Panc1 (cell line): ENCODE results near the gene AGTPBP1. TPM values are rescaled to one million over a fixed set of nuclear protein-coding genes. Genes with fewer than 3 reads are reported as not detected.

ENCODE experiments used
- ATAC-seq: fragments of 200-7000 bp; cut with Tn5 transposase; 2 replicates; pipeline ENCODE4 v1.9.1; 2020; ENCODE audit warnings: mild to moderate bottlenecking, moderate library complexity
- BruUV-seq: library from RNA; stranded (reverse); fragments of 400-500 nt; replicated peaks from 2 replicates; lab custom pipeline; 2021; lab: Mats Ljungman, UMichigan
- CTCF ChIA-PET: fragments of 300-600 bp; sonication (Branson Sonifier 250); formaldehyde crosslinking; loops from one replicate; lab custom pipeline; 2022; ENCODE audit warnings: antibody characterized with exemption; lab: Charles Lee
- POLR2A ChIA-PET: fragments of 300-600 bp; sonication (Branson Sonifier 250); formaldehyde crosslinking; loops from one replicate; lab custom pipeline; 2022; ENCODE audit warnings: antibody characterized with exemption; lab: Charles Lee
- DNase-seq: peaks from one replicate; pipeline ENCODE4 v3.0.0-alpha.2; 2010; ENCODE audit warnings: low read depth, low spot score
- H3K27ac ChIP-seq: 2 replicates; pipeline ENCODE4 v1.5.1; 2011; ENCODE audit warnings: mild to moderate bottlenecking, low read length, inconsistent platforms
- H3K27me3 ChIP-seq: fragments of 200-500 bp; sonication (Bioruptor generic); 2 replicates; pipeline ENCODE4 v1.6.0; 2014; ENCODE audit warnings: low read length, inconsistent platforms; ENCODE audit not compliant: control insufficient read depth, insufficient read depth
- H3K36me3 ChIP-seq: fragments of 200-500 bp; sonication (Bioruptor generic); 2 replicates; pipeline ENCODE4 v1.5.1; 2014; ENCODE audit warnings: inconsistent platforms, mild to moderate bottlenecking, low read length, moderate library complexity; ENCODE audit not compliant: control insufficient read depth, insufficient read depth
- H3K4me1 ChIP-seq: 2 replicates; pipeline ENCODE4 v1.5.1; 2011; ENCODE audit warnings: inconsistent platforms, mild to moderate bottlenecking, low read length, moderate library complexity; ENCODE audit not compliant: control insufficient read depth, insufficient read depth
- H3K4me3 ChIP-seq, 2 experiments: 2 replicates each; pipeline ENCODE4 v1.5.1; 2011 to 2012; ENCODE audit warnings: low read depth in 2 of 2, low read length in 2 of 2, mild to moderate bottlenecking in 2 of 2, inconsistent platforms in 1 of 2, moderate library complexity in 1 of 2
- H3K9me3 ChIP-seq: fragments of 200-500 bp; sonication (Bioruptor generic); 2 replicates; pipeline ENCODE4 v1.5.1; 2014; ENCODE audit warnings: low read depth, mild to moderate bottlenecking, inconsistent platforms, low read length, moderate library complexity; ENCODE audit not compliant: control insufficient read depth, insufficient read depth
- POLR2AphosphoS5 ChIP-seq: IDR thresholded peaks from 2 replicates; pipeline ENCODE4 v1.6.1; 2012; ENCODE audit warnings: mild to moderate bottlenecking, low read depth, low read length, moderate library complexity
- SIN3A ChIP-seq: IDR thresholded peaks from 2 replicates; pipeline ENCODE4 v1.6.1; 2012; ENCODE audit warnings: low read depth, mild to moderate bottlenecking, low read length, moderate library complexity, borderline replicate concordance; ENCODE audit not compliant: insufficient read depth
- TCF7L2 ChIP-seq: IDR thresholded peaks from 2 replicates; pipeline ENCODE4 v1.6.1; 2011; ENCODE audit warnings: mild to moderate bottlenecking, low read depth, low read length, inconsistent platforms
- in situ Hi-C: cut with HindIII; loops from 2 replicates; pipeline ENCODE4 v1.10.0; 2016; ENCODE audit warnings: low sequenced_read_pairs, low pct_unique_long_range_greater_than_20kb
- intact Hi-C: fragments of 100-400 bp; cut with micrococcal nuclease; formaldehyde crosslinking; loops from one replicate; pipeline ENCODE4 v1.10.0; 2022; ENCODE audit not compliant: unreplicated experiment
- total RNA-seq: library from RNA; stranded (reverse); gene quantifications from one replicate; pipeline ENCODE4 v1.2.1, GENCODE V29; 2021; ENCODE audit not compliant: unreplicated experiment
- TF ChIP-seq, protein P1 (sequence below): fragments of 450-650 bp; IDR thresholded peaks from 2 replicates; pipeline ENCODE4 v1.5.1; 2017; ENCODE audit warnings: mild to moderate bottlenecking
- TF ChIP-seq, protein P2 (sequence below), 2 experiments: IDR thresholded peaks; 2 replicates each; pipeline ENCODE4 v1.6.1; 2011 to 2012; ENCODE audit warnings: low read depth in 2 of 2, control low read depth in 1 of 2, low read length in 1 of 2, mild to moderate bottlenecking in 1 of 2, moderate library complexity in 1 of 2; ENCODE audit not compliant: insufficient read depth in 1 of 2

Gene AGTPBP1
- total RNA-seq, 1 experiment from 2014 or later: 11.6 TPM

DNA sequence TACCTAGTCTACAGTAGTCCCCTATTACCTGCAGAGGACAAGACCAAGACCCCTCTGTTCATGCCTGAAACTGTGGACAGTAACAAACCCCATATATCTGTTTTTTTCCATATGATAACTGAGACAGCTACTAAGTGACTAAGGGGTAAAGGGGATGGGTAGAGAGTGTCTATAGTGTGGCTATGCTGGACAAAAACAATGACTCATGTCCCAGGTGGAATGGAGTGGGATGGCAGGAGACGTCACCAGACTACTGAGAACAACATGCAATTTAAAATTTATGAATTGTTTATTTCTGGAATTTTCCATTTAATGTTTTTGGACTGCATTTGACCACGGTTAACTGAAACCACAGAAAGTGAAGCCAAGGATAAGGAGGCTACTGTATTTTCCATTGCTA is 171.8 kb downstream of the AGTPBP1 start:
- intact Hi-C loops (no loop called here), in situ Hi-C loops (no loop called here)
- ATAC-seq: no peak
- BruUV-seq: no TSS peak
- TF ChIP-seq, protein P1, sequence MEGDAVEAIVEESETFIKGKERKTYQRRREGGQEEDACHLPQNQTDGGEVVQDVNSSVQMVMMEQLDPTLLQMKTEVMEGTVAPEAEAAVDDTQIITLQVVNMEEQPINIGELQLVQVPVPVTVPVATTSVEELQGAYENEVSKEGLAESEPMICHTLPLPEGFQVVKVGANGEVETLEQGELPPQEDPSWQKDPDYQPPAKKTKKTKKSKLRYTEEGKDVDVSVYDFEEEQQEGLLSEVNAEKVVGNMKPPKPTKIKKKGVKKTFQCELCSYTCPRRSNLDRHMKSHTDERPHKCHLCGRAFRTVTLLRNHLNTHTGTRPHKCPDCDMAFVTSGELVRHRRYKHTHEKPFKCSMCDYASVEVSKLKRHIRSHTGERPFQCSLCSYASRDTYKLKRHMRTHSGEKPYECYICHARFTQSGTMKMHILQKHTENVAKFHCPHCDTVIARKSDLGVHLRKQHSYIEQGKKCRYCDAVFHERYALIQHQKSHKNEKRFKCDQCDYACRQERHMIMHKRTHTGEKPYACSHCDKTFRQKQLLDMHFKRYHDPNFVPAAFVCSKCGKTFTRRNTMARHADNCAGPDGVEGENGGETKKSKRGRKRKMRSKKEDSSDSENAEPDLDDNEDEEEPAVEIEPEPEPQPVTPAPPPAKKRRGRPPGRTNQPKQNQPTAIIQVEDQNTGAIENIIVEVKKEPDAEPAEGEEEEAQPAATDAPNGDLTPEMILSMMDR: no peak
- TF ChIP-seq SIN3A (no peak), POLR2AphosphoS5 (no peak), TCF7L2 (no peak)
- TF ChIP-seq, protein P2, sequence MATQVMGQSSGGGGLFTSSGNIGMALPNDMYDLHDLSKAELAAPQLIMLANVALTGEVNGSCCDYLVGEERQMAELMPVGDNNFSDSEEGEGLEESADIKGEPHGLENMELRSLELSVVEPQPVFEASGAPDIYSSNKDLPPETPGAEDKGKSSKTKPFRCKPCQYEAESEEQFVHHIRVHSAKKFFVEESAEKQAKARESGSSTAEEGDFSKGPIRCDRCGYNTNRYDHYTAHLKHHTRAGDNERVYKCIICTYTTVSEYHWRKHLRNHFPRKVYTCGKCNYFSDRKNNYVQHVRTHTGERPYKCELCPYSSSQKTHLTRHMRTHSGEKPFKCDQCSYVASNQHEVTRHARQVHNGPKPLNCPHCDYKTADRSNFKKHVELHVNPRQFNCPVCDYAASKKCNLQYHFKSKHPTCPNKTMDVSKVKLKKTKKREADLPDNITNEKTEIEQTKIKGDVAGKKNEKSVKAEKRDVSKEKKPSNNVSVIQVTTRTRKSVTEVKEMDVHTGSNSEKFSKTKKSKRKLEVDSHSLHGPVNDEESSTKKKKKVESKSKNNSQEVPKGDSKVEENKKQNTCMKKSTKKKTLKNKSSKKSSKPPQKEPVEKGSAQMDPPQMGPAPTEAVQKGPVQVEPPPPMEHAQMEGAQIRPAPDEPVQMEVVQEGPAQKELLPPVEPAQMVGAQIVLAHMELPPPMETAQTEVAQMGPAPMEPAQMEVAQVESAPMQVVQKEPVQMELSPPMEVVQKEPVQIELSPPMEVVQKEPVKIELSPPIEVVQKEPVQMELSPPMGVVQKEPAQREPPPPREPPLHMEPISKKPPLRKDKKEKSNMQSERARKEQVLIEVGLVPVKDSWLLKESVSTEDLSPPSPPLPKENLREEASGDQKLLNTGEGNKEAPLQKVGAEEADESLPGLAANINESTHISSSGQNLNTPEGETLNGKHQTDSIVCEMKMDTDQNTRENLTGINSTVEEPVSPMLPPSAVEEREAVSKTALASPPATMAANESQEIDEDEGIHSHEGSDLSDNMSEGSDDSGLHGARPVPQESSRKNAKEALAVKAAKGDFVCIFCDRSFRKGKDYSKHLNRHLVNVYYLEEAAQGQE (IDR thresholded peaks at IDR 0.05; ENCODE audit: insufficient read depth in 1 of 2, low read depth in 2 of 2, low read length in 1 of 2): no peak
- Histone ChIP-seq H3K4me3 (no peak overlapping the region), H3K36me3 (no peaks in the 10 kb centered on the region), H3K4me1 (no peaks in the 10 kb centered on the region), H3K27me3 (no peaks in the 10 kb centered on the region), H3K9me3 (no peaks in the 10 kb centered on the region), H3K27ac (no peak overlapping the region)
- POLR2A ChIA-PET: no interaction called here
- DNase-seq: no peak
- CTCF ChIA-PET: no interaction called here

DNA sequence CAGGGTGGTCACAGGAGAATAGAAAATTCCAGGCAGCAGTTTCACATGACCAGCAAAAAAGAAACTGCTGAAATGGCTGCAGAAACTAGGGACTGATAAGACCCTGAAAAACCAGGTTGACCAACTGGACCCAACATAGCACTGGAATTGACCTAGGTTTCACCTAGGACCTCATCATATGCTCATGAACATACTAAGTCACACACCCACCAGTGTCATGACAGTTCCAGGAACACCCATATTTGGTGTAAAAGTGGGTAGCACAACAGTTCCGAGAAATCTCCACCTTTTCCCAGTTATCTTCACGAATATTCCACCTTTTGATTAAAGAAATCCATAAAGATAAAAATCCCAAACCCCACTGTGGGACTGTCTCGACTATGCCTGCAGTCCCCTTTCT is 182.2 kb downstream of the AGTPBP1 start:
- POLR2A ChIA-PET: no interaction called here
- Histone ChIP-seq H3K9me3 (no peaks in the 10 kb centered on the region), H3K27me3 (no peaks in the 10 kb centered on the region), H3K27ac (no peak overlapping the region), H3K4me3 (no peak overlapping the region), H3K36me3 (no peaks in the 10 kb centered on the region), H3K4me1 (no peaks in the 10 kb centered on the region)
- TF ChIP-seq, protein P2 (IDR thresholded peaks at IDR 0.05; ENCODE audit: insufficient read depth in 1 of 2, low read depth in 2 of 2, low read length in 1 of 2): no peak
- TF ChIP-seq TCF7L2 (no peak), POLR2AphosphoS5 (no peak), SIN3A (no peak)
- TF ChIP-seq, protein P1: no peak
- no peak for ATAC-seq
- no TSS peak for BruUV-seq
- no peak for DNase-seq
- intact Hi-C loops: no loop called here
- CTCF ChIA-PET: no interaction called here
- in situ Hi-C loops: no loop called here
